Common myeloid progenitor, CD34-positive (primary cell): ENCODE results near the gene MYMK.
A peak's percentile ranks its signal among the peaks of the same experiment; 100 is the strongest.

ENCODE experiments used
- CTCF ChIA-PET: fragments of 350-600 bp; sonication (Branson Sonifier 250); formaldehyde crosslinking; loops from one replicate; lab custom pipeline; 2021; ENCODE audit warnings: antibody characterized with exemption; lab: Charles Lee
- POLR2A ChIA-PET: fragments of 350-600 bp; sonication (Branson Sonifier 250); formaldehyde crosslinking; loops from one replicate; lab custom pipeline; 2021; ENCODE audit warnings: antibody characterized with exemption; lab: Charles Lee
- DNase-seq, 3 donors: peaks; one replicate each; pipeline versions ENCODE4 v3.0.0 to v3.0.0-alpha.2; 2013
- H3K27ac ChIP-seq, 2 experiments: 1 replicate in 1 of 2; 2 replicates in 1 of 2; pipeline ENCODE4 v1.7.0; 2013; ENCODE audit warnings: inconsistent platforms in 2 of 2, low read length in 2 of 2, mild to moderate bottlenecking in 2 of 2, low read depth in 1 of 2, moderate library complexity in 1 of 2; ENCODE audit not compliant: severe bottlenecking in 2 of 2, insufficient read depth in 1 of 2, poor library complexity in 1 of 2
- H3K27me3 ChIP-seq, 5 experiments: replicated peaks in 2 of 5; 1 replicate in 3 of 5; 2 replicates in 2 of 5; pipeline versions ENCODE4 v1.6.1 to v1.7.0; 2013; ENCODE audit warnings: low read length in 4 of 5, mild to moderate bottlenecking in 2 of 5, moderate library complexity in 2 of 5, inconsistent platforms in 1 of 5; ENCODE audit not compliant: insufficient read depth in 5 of 5, control insufficient read depth in 4 of 5
- H3K36me3 ChIP-seq, 4 experiments: 1 replicate in 2 of 4; 2 replicates in 2 of 4; pipeline versions ENCODE4 v1.6.1 to v1.7.0; 2013; ENCODE audit warnings: low read length in 3 of 4, control low read depth in 1 of 4, mild to moderate bottlenecking in 1 of 4; ENCODE audit not compliant: control insufficient read depth in 4 of 4, insufficient read depth in 4 of 4
- H3K4me1 ChIP-seq, 4 experiments: 1 replicate in 3 of 4; 2 replicates in 1 of 4; pipeline versions ENCODE4 v1.6.1 to v1.7.1; 2013; ENCODE audit warnings: low read length in 3 of 4, mild to moderate bottlenecking in 3 of 4, control low read depth in 1 of 4, inconsistent platforms in 1 of 4, moderate library complexity in 1 of 4; ENCODE audit not compliant: control insufficient read depth in 4 of 4, insufficient read depth in 4 of 4; ENCODE audit errors: control extremely low read depth in 1 of 4
- H3K4me3 ChIP-seq, 7 experiments: 1 replicate in 4 of 7; 2 replicates in 3 of 7; pipeline versions ENCODE4 v1.5.1 to v1.7.0; 2013; ENCODE audit warnings: mild to moderate bottlenecking in 7 of 7, low read length in 6 of 7, moderate library complexity in 6 of 7, inconsistent platforms in 2 of 7, low read depth in 2 of 7, control low read depth in 1 of 7; ENCODE audit not compliant: insufficient read depth in 4 of 7, control insufficient read depth in 1 of 7; ENCODE audit errors: extremely low read depth in 1 of 7
- H3K9me3 ChIP-seq, 5 experiments: 1 replicate in 4 of 5; 2 replicates in 1 of 5; pipeline versions ENCODE4 v1.6.1 to v1.7.1; 2013; ENCODE audit warnings: low read length in 4 of 5, mild to moderate bottlenecking in 2 of 5, inconsistent platforms in 1 of 5, low read depth in 1 of 5, moderate library complexity in 1 of 5; ENCODE audit not compliant: control insufficient read depth in 4 of 5, insufficient read depth in 2 of 5; ENCODE audit errors: control extremely low read depth in 1 of 5
- WGBS: methylation state at CpG from one replicate; pipeline ENCODE4 v1.1.5; 2013; ENCODE audit not compliant: insufficient coverage; 5-methylcytosine and 5-hydroxymethylcytosine counted together

The MYMK gene

DNA sequence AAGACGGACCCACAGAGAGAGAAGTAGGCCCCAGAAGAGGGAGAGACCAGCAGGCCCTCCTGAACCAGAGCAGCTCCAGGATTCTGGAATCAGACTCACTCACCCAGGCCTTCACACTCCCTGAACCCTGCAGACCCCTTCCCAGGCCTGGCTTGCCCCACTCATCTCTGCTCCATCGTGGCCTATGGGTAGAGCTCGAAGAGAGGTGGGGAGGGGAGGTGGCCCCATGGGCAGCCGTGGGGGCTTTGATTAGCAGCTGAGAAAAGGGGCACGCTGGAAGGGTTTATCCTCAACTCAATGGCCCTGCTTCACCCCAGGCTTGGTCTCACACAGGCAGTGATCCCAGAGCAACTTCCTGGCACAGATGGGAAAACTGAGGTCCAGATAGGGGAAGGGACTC is 613 bp downstream of the MYMK start:
- H3K27ac ChIP-seq, result no peak overlapping the region
- POLR2A ChIA-PET, result no interaction called here
- 100% methylated on average over 3 of the region's 5 CpGs for WGBS
- no peaks in the 10 kb centered on the region for H3K36me3 ChIP-seq
- peak overlapping the region in 1 of 7 experiments; percentile 11 for H3K4me3 ChIP-seq
- no peaks in the 10 kb centered on the region for H3K9me3 ChIP-seq
- CTCF ChIA-PET, result interaction anchor here (1.6 kb wide), 1 partner anchor 8 kb away, joined by 7 read pairs; no protein-coding TSS in a partner anchor
- no peaks in the 10 kb centered on the region for H3K27me3 ChIP-seq
- peaks cover 0 to 11% (median 7%) of the 10 kb centered on the region in 4 experiments for H3K4me1 ChIP-seq
- DNase-seq, result no peak

DNA sequence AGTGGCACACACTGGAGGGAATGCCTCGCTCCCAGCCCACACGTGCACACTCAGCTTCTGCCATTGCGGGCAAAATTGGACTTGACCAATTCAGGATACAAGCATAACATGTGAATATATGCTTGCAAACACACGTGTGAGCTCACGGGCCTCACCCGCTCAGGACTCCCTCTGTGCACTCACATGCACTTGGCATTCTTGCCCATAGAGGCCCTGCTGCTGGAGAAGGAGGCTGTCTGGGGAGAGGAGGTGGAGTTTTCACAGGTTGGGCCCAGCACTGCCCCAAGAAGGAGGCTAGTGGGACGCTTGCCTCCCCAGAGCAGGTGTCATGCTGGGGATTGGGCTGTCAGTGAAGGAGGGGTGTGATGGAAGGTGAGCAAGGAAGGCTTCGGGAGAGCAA is 1.7 kb downstream of the MYMK start:
- Histone ChIP-seq H3K9me3 (no peaks in the 10 kb centered on the region), H3K4me1 (peaks cover 0 to 11% (median 7%) of the 10 kb centered on the region in 4 experiments), H3K4me3 (no peak overlapping the region), H3K27me3 (no peaks in the 10 kb centered on the region), H3K36me3 (no peaks in the 10 kb centered on the region), H3K27ac (no peak overlapping the region)
- DNase-seq, result no peak
- ChIA-PET CTCF (interaction anchor here (1.6 kb wide), 1 partner anchor 9 kb away, joined by 7 read pairs; no protein-coding TSS in a partner anchor), POLR2A (no interaction called here)
- WGBS, result 97% methylated on average over 7 of the region's 8 CpGs

DNA sequence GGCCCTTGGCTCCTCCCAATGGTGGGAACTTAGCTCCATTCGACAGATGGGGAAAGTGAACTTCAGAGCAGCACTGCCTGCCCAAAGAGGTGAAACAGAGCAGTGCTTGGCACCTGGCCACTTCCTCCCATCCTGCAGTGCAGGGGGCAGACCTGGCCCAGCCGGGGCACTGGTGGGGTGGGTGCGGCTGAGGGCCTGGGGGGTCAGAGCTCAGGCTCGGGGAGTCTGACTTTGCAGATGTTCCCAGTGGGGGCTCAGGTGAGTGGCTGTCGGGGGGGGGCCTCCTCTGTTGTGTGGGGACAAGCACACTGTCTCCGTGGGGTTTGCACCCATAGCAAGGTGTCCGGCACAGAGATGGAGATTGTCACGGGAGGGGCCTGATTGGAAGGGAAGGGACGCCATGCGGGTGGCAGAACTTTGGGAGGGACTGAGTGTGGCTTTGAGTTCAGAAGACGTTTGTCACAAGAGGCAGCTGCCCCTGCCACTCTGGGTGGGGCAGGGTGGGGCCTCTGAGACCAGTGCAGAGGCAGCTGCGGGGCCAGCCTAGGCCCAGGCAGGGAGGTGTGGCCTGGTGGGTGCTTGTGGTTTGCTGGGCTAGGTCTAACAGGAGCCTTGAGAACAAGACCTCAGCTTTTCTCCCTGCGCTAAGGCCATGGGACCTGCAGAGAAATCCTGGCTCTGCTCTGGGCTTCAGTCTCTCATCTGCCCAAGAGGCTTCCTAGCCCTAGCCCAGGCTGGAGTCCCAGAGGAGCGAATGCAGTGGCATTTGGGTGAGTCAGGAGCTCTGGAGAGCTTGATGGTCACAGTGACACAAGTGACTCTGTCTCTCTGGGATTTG is 2.5 kb downstream of the MYMK start:
- ChIA-PET CTCF (interaction anchor here (1.2 kb wide), 1 partner anchor 13 kb away, joined by 5 read pairs; no protein-coding TSS in a partner anchor), POLR2A (interaction anchor here (1.0 kb wide), 1 partner anchor 13 kb away, joined by 3 read pairs; no protein-coding TSS in a partner anchor)
- 86% methylated on average over 12 of the region's 14 CpGs for WGBS

DNA sequence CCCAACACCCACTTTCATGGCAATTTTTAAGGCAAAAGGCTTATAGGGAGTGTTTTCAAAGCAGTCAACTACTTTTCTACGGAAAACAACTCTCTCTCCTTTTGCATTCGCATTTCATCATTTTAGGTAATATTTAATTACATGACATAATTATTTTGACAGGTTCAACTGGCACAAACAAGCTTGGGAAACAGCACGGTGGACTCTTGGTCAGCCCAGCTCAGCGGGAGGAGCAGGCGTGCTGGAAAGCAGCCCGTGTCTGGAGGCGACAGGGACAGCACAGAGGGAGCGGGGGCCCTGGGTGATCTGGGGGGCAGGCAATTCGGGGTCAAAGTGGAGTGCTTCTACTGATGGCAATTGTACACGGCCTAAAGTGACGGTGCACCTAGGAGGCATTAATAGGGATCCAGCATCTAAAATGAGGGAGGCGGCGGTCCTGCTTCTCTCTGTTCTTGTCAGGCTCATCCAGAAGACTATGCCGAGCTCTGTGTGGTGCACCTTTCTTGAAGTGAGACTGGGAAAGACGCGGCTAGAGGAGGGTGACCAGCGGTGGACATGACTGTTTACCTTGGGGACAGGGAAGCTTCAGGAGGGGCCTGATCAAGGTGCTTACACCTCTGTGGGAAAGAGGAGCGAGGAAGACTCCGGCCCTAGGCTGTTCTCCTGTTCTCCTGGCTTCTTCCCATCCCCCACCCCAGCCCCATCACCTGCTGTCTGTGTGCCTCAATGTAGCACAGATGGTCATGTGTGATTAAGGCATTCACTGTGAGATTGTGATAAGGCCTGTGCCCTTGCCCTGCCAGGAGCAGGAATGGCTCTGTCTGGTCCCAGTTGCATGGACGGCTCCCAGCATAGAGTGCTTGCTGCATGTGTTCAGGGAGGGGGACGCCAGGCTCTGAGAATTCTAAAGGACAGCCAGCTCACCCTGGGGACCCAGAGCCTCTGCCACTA is 3.4 kb downstream of the MYMK start:
- no peaks in the 10 kb centered on the region for H3K9me3 ChIP-seq
- CTCF ChIA-PET, result interaction anchor here (1.2 kb wide), 1 partner anchor 12 kb away, joined by 5 read pairs; no protein-coding TSS in a partner anchor
- H3K36me3 ChIP-seq, result no peaks in the 10 kb centered on the region
- H3K27me3 ChIP-seq, result no peaks in the 10 kb centered on the region
- H3K4me3 ChIP-seq, result no peak overlapping the region
- 96% methylated on average over 17 of the region's 21 CpGs for WGBS
- POLR2A ChIA-PET, result interaction anchor here (0.6 to 1.0 kb wide), 2 partner anchors 12 to 266 kb away, joined by 3 to 5 read pairs; no protein-coding TSS in a partner anchor
- no peak overlapping the region for H3K27ac ChIP-seq
- DNase-seq, result no peak
- peaks cover 0 to 3% (median under 1%) of the 10 kb centered on the region in 4 experiments for H3K4me1 ChIP-seq

More for the DNA sequence above, 2.5 kb downstream of the MYMK start:
- H3K36me3 ChIP-seq, result no peaks in the 10 kb centered on the region
- no peak overlapping the region for H3K27ac ChIP-seq
- H3K27me3 ChIP-seq, result no peaks in the 10 kb centered on the region
- H3K9me3 ChIP-seq, result no peaks in the 10 kb centered on the region
- peak in 1 of 3 donors; percentile 20 for DNase-seq
- no peak overlapping the region for H3K4me3 ChIP-seq
- H3K4me1 ChIP-seq, result peaks cover 0 to 10% (median 7%) of the 10 kb centered on the region in 4 experiments

DNA sequence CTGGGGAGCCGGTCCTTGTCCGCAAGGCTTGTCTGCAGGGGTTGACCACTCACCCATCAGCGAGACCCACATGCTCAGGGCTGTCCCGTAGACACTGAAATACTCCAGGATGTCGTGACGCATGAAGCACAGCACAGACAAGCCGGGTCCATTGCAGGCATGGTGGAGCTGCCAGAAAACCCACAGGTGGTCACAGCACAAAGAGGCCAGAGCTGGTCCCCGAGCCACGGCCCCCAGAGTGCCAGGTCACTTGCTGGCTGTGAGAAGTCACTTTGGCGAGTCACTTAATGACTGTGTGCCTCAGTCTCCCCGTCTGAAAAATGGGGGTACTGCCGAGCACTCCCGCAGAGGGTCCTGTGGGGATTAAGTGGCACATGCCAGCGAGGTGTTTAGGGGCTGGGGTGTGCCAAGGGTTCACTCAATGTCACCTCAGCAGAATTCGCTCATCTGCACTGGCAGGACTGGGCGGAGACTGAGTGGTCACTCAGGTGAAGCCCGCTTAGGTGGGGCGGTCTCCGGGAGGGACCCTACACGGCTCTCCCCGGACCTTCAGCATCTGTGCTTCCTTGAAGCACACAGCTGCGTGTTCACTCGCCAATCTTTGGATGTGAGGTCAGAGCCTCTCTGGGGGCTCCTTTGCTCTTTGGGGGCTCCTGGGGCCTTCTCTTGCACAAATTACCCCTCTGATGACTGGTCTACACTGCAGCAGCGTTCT is 4.5 kb downstream of the MYMK start:
- H3K27ac ChIP-seq, result no peak overlapping the region
- no peaks in the 10 kb centered on the region for H3K27me3 ChIP-seq
- POLR2A ChIA-PET, result no interaction called here
- no peak overlapping the region for H3K4me3 ChIP-seq
- H3K9me3 ChIP-seq, result no peaks in the 10 kb centered on the region
- no peaks in the 10 kb centered on the region for H3K36me3 ChIP-seq
- no peak for DNase-seq
- WGBS, result 93% methylated on average over 22 of the region's 24 CpGs
- H3K4me1 ChIP-seq, result peaks cover 0 to 1% (median 0%) of the 10 kb centered on the region in 4 experiments
- CTCF ChIA-PET, result no interaction called here

DNA sequence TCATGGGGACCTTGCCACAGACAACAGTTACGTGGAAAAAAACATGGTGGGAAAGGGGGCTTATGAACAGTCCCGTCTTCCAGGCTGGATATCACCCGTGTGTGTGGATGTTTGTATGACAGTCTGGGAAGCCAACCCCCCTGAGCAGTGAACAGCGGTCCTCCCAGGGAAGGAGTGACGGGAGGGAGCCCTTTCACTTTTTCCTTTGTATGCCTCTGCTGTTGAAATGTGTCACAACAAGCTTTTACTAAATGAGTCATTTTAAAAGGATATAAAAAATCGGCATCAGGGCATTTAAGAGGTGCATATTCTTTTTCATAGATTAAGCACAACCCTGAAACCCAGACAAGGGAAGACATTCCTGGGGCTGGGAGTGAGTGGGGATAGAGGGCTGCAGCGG is 5.1 kb downstream of the MYMK start:
- Histone ChIP-seq H3K27me3 (no peaks in the 10 kb centered on the region), H3K4me3 (no peak overlapping the region), H3K9me3 (no peaks in the 10 kb centered on the region), H3K36me3 (no peaks in the 10 kb centered on the region), H3K4me1 (peaks cover 0 to 1% (median under 1%) of the 10 kb centered on the region in 4 experiments), H3K27ac (no peak overlapping the region)
- ChIA-PET POLR2A (no interaction called here), CTCF (interaction anchor here (1.4 kb wide), 1 partner anchor 8 kb away, joined by 4 read pairs; no protein-coding TSS in a partner anchor)
- DNase-seq, result no peak
- WGBS, result 88% methylated on average over 4 of the region's 7 CpGs
